ENCODE data around the gene MAP1B. TPM values are rescaled to one million over a fixed set of nuclear protein-coding genes. Genes with fewer than 3 reads are reported as not detected.

MAP1B gene
- total and polyA plus RNA-seq, 2 of the 4 experiments (the other 2 are of a cell fraction), result 41.1 to 183 TPM

GRCh38 chr5:72194846-72195245, 87.6 kb downstream of the MAP1B start:
- Histone ChIP-seq H3K9ac (ENCODE audit: low read depth, low read length) (no peak overlapping the region), H3K4me2 (ENCODE audit: low read depth, low read length) (no peak overlapping the region), H2BK20ac (ENCODE audit: low read depth, low read length) (no peak overlapping the region), H3K27ac (ENCODE audit: insufficient read depth, low read length) (no peak overlapping the region), H3K9me3 (ENCODE audit: control insufficient read depth, insufficient read depth, low read length) (no peaks in the 10 kb centered on the region), H3K18ac (ENCODE audit: low read depth, low read length) (no peak overlapping the region), H4K20me1 (ENCODE audit: insufficient read depth, low read length) (0 out of 2 replicates have a peak, but pooled peaks cover 6% of the 10 kb centered on the region), H4K8ac (ENCODE audit: low read depth in 2 of 2, low read length in 2 of 2) (no peak overlapping the region), H3K4me3 (ENCODE audit: insufficient read depth, low read depth, low read length) (no peak overlapping the region), H3K36me3 (ENCODE audit: control insufficient read depth, insufficient read depth, low read length) (peaks cover 57% of the 10 kb centered on the region), H4K5ac (ENCODE audit: low read depth, low read length) (no peak overlapping the region), H3K79me1 (ENCODE audit: low read depth in 1 of 2, low read length in 2 of 2) (peaks cover 61 to 86% of the 10 kb centered on the region in 2 experiments), H2AK9ac (replicated peaks; ENCODE audit: low read depth, low read length, poor library complexity) (no peak overlapping the region), H2BK120ac (ENCODE audit: low read depth, low read length) (no peak overlapping the region), H3K4me1 (ENCODE audit: control insufficient read depth, insufficient read depth, low read length) (peaks cover 3% of the 10 kb centered on the region; the same call in 1 of the 2 replicates), H2AK5ac (ENCODE audit: low read depth, low read length) (no peak overlapping the region), H3K14ac (replicated peaks; ENCODE audit: low read depth, low read length) (no peak overlapping the region), H3K4ac (ENCODE audit: low read depth, low read length) (no peak overlapping the region), H2BK5ac (ENCODE audit: low read depth, low read length, poor library complexity, severe bottlenecking) (no peak overlapping the region), H3K56ac (ENCODE audit: extremely low read depth, insufficient read depth, low read length) (no peak overlapping the region), H3K23ac (ENCODE audit: low read depth, low read length) (no peak overlapping the region), H4K91ac (ENCODE audit: insufficient read depth, low read depth, low read length) (no peak overlapping the region), H3K27me3 (ENCODE audit: control insufficient read depth, insufficient read depth, low read length) (no peaks in the 10 kb centered on the region), H2BK15ac (ENCODE audit: low read depth, low read length) (no peak overlapping the region), H3K9me1 (ENCODE audit: insufficient read depth, low read length) (no peaks in the 10 kb centered on the region; the same call in 1 of the 2 replicates), H2AFZ (replicated peaks; ENCODE audit: low read length, poor library complexity) (no peak overlapping the region)
- in situ Hi-C loops (cut with MboI; ENCODE audit: low sequenced_read_pairs), result no loop called here
- ChIA-PET POLR2A (ENCODE audit: unreplicated experiment) (no interaction called here), CTCF (no interaction called here)
- 100% methylated on average over 5 of the region's 6 CpGs; no CpG with 5 or more reads in 1 of the 2 experiments for WGBS, 2 experiments (ENCODE audit: extremely low coverage in 2 of 2, insufficient read length in 1 of 2)
- no peak for ATAC-seq (ENCODE audit: low read depth)
- BruUV-seq (replicated peaks), result no TSS peak
- TF ChIP-seq MAFK (IDR thresholded peaks at IDR 0.05; ENCODE audit: low read depth, low read length), result no peak
- TF ChIP-seq NFE2L2 (IDR thresholded peaks at IDR 0.05; ENCODE audit: low read depth, low read length), result no peak
- no peak for TF ChIP-seq ELK1 (IDR thresholded peaks at IDR 0.05; ENCODE audit: borderline replicate concordance, low read depth, low read length)
- dilution Hi-C loops (cut with HindIII; ENCODE audit: low sequenced_read_pairs, unreplicated experiment), result no loop called here
- intact Hi-C loops (cut with micrococcal nuclease), result no loop called here
- DNase-seq, result no peak
